H9 (cell line): ENCODE results near the gene LAMC2. TPM values are rescaled to one million over a fixed set of nuclear protein-coding genes. Genes with fewer than 3 reads are reported as not detected.

Experiments used
- DNase-seq: peaks from one replicate; pipeline ENCODE4 v3.0.0-alpha.2; 2017
- H2AFZ ChIP-seq: one replicate; pipeline ENCODE4 v1.6.1; 2013; ENCODE audit warnings: mild to moderate bottlenecking, low read length, control low read depth, moderate library complexity
- H2AK5ac ChIP-seq: 2 replicates; pipeline ENCODE4 v1.6.1; 2013; ENCODE audit warnings: low read length, control low read depth, mixed read lengths; ENCODE audit not compliant: insufficient read length
- H2BK120ac ChIP-seq: one replicate; pipeline ENCODE4 v1.6.1; 2013; ENCODE audit warnings: low read depth, mild to moderate bottlenecking, low read length, control low read depth, inconsistent platforms; ENCODE audit not compliant: poor library complexity, severe bottlenecking
- H2BK12ac ChIP-seq: 2 replicates; pipeline ENCODE4 v1.6.1; 2013; ENCODE audit warnings: low read length, control low read depth, mixed read lengths, low read depth; ENCODE audit not compliant: insufficient read length
- H2BK15ac ChIP-seq: 2 replicates; pipeline ENCODE4 v1.6.1; 2013; ENCODE audit warnings: low read depth, low read length, control low read depth
- H2BK20ac ChIP-seq: one replicate; pipeline ENCODE4 v1.6.1; 2013; ENCODE audit warnings: low read depth, mild to moderate bottlenecking, low read length, control low read depth, inconsistent platforms; ENCODE audit not compliant: poor library complexity, severe bottlenecking
- H2BK5ac ChIP-seq: 2 replicates; pipeline ENCODE4 v1.6.1; 2013; ENCODE audit warnings: low read length, control low read depth, mixed read lengths; ENCODE audit not compliant: insufficient read length
- H3K14ac ChIP-seq: 2 replicates; pipeline ENCODE4 v1.6.1; 2013; ENCODE audit warnings: low read length, control low read depth; ENCODE audit not compliant: insufficient read depth
- H3K18ac ChIP-seq: 2 replicates; pipeline ENCODE4 v1.6.1; 2013; ENCODE audit warnings: low read depth, mild to moderate bottlenecking, mixed read lengths, low read length, control low read depth; ENCODE audit not compliant: insufficient read length
- H3K23ac ChIP-seq: 2 replicates; pipeline ENCODE4 v1.6.1; 2013; ENCODE audit warnings: low read length, control low read depth, mixed read lengths, low read depth; ENCODE audit not compliant: insufficient read length
- H3K23me2 ChIP-seq: 2 replicates; pipeline ENCODE4 v1.6.1; 2013; ENCODE audit warnings: low read depth, mild to moderate bottlenecking, mixed read lengths, low read length, control low read depth; ENCODE audit not compliant: insufficient read length, poor library complexity, severe bottlenecking
- H3K27ac ChIP-seq: 2 replicates; pipeline ENCODE4 v1.5.1; 2013; ENCODE audit warnings: low read length, control low read depth, mixed read lengths, low read depth; ENCODE audit not compliant: insufficient read length
- H3K27me3 ChIP-seq: 2 replicates; pipeline ENCODE4 v1.6.1; 2013; ENCODE audit warnings: low read length, control low read depth, inconsistent platforms; ENCODE audit not compliant: insufficient read depth
- H3K4ac ChIP-seq: 2 replicates; pipeline ENCODE4 v1.6.1; 2013; ENCODE audit warnings: low read depth, mild to moderate bottlenecking, control low read depth, inconsistent platforms, low read length, moderate library complexity
- H3K4me1 ChIP-seq: 2 replicates; pipeline ENCODE4 v1.6.1; 2013; ENCODE audit warnings: low read length, control low read depth, inconsistent platforms; ENCODE audit not compliant: insufficient read depth
- H3K4me2 ChIP-seq: 2 replicates; pipeline ENCODE4 v1.6.1; 2013; ENCODE audit warnings: low read length, control low read depth, mixed read lengths; ENCODE audit not compliant: insufficient read length, insufficient read depth
- H3K56ac ChIP-seq: 2 replicates; pipeline ENCODE4 v1.6.1; 2013; ENCODE audit warnings: low read depth, mild to moderate bottlenecking, mixed read lengths, low read length, control low read depth; ENCODE audit not compliant: insufficient read length
- H3K79me1 ChIP-seq: 2 replicates; pipeline ENCODE4 v1.6.1; 2013; ENCODE audit warnings: low read depth, mild to moderate bottlenecking, moderate library complexity, low read length, control low read depth, inconsistent platforms; ENCODE audit not compliant: insufficient read depth, poor library complexity, severe bottlenecking
- H3K79me2 ChIP-seq: 2 replicates; pipeline ENCODE4 v1.6.1; 2013; ENCODE audit warnings: low read length, control low read depth, inconsistent platforms; ENCODE audit not compliant: insufficient read depth
- H3K9ac ChIP-seq: 2 replicates; pipeline ENCODE4 v1.6.1; 2013; ENCODE audit warnings: low read length, control low read depth, mixed read lengths; ENCODE audit not compliant: insufficient read length; ENCODE audit errors: extremely low read depth
- H3K9me3 ChIP-seq: one replicate; pipeline ENCODE4 v1.6.1; 2013; ENCODE audit warnings: low read depth, low read length, inconsistent platforms; ENCODE audit not compliant: control insufficient read depth
- H3T11ph ChIP-seq: one replicate; pipeline ENCODE4 v1.6.1; 2013; ENCODE audit warnings: mild to moderate bottlenecking, low read length, control low read depth, inconsistent platforms
- H4K20me1 ChIP-seq: one replicate; pipeline ENCODE4 v1.6.1; 2013; ENCODE audit not compliant: control insufficient read depth, insufficient read length, insufficient read depth
- H4K5ac ChIP-seq: 2 replicates; pipeline ENCODE4 v1.6.1; 2013; ENCODE audit warnings: low read depth, mild to moderate bottlenecking, mixed read lengths, low read length, control low read depth; ENCODE audit not compliant: insufficient read length
- H4K8ac ChIP-seq: replicated peaks from 2 replicates; pipeline ENCODE4 v1.6.1; 2013; ENCODE audit warnings: low read length, control low read depth, mixed read lengths, low read depth; ENCODE audit not compliant: insufficient read length
- H4K91ac ChIP-seq: 2 replicates; pipeline ENCODE4 v1.6.1; 2013; ENCODE audit warnings: low read depth, mild to moderate bottlenecking, moderate library complexity, mixed read lengths, low read length, control low read depth; ENCODE audit not compliant: insufficient read length
- H3K27ac Mint-ChIP-seq, 3 experiments: 2 replicates in 2 of 3; 3 replicates in 1 of 3; pipeline ENCODE4 v1.8.0; 2020 to 2021; ENCODE audit warnings: mixed read lengths in 3 of 3, mild to moderate bottlenecking in 1 of 3, moderate library complexity in 1 of 3
- H3K27me3 Mint-ChIP-seq: 2 replicates; pipeline ENCODE4 v1.8.0; 2021; ENCODE audit warnings: low read depth, mild to moderate bottlenecking, moderate library complexity, mixed read lengths
- H3K36me3 Mint-ChIP-seq, 3 experiments: 2 replicates in 2 of 3; 3 replicates in 1 of 3; pipeline ENCODE4 v1.8.0; 2020 to 2021; ENCODE audit warnings: low read depth in 3 of 3, mixed read lengths in 3 of 3; ENCODE audit not compliant: insufficient read depth in 1 of 3
- H3K4me1 Mint-ChIP-seq, 2 experiments: 2 replicates each; pipeline ENCODE4 v1.8.0; 2020; ENCODE audit warnings: mixed read lengths in 2 of 2
- H3K4me3 Mint-ChIP-seq, 2 experiments: 2 replicates in 1 of 2; 3 replicates in 1 of 2; pipeline ENCODE4 v1.8.0; 2020 to 2021; ENCODE audit warnings: mild to moderate bottlenecking in 2 of 2, mixed read lengths in 2 of 2, moderate library complexity in 1 of 2
- H3K9me3 Mint-ChIP-seq, 2 experiments: 2 replicates in 1 of 2; 3 replicates in 1 of 2; pipeline ENCODE4 v1.8.0; 2020; ENCODE audit warnings: mild to moderate bottlenecking in 2 of 2, mixed read lengths in 2 of 2, moderate library complexity in 1 of 2
- WGBS: extraction: QIAGEN DNeasy Blood & Tissue Kit; methylation state at CpG from one replicate; pipeline ENCODE4 v1.1.7; 2013; ENCODE audit warnings: missing lambda C conversion rate, low lambda C conversion rate, mixed read lengths; ENCODE audit not compliant: insufficient read length; ENCODE audit errors: extremely low coverage; 5-methylcytosine and 5-hydroxymethylcytosine counted together
- total RNA-seq: library from RNA; stranded (reverse); gene quantifications from 2 replicates; pipeline ENCODE4 v1.2.1, GENCODE V29; 2021
- TF ChIP-seq, protein P1 (sequence below): fragments of 200-600 bp; sonication (generic); conservative IDR thresholded peaks from 3 replicates; pipeline ENCODE4 v1.8.0; 2021; ENCODE audit warnings: antibody characterized with exemption, mild to moderate bottlenecking

Gene LAMC2
- total RNA-seq, 1 experiment from 2014 or later, result 7.4 TPM

DNA sequence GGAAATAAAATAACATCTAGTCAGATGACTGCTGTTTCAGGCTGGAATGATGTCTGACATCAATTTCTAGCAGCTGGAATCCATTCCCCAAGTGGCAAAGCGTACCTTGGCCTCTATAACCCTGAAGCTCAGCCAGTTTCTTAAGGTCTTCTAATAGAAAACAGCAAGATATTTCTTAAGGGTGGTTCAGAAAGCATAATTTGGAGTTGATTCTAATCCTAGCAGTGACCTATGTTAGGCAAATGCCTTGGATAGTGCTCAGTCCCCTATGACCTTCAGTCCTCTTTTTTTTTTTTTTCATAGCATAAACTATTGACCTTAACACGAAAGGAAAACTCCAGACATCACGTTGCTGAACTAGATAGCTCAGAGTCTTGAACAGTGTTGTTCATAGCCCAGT is 56.5 kb downstream of the LAMC2 start:
- no peak overlapping the region for H2BK12ac ChIP-seq
- no peak overlapping the region for H2BK15ac ChIP-seq
- H3K9ac ChIP-seq, result no peak overlapping the region
- peaks cover 0 to 6% (median 0%) of the 10 kb centered on the region in 3 experiments; a peak in 1 of 7 replicates for H3K36me3 Mint-ChIP-seq
- H3K9me3 ChIP-seq, result no peaks in the 10 kb centered on the region
- TF ChIP-seq, protein P1, sequence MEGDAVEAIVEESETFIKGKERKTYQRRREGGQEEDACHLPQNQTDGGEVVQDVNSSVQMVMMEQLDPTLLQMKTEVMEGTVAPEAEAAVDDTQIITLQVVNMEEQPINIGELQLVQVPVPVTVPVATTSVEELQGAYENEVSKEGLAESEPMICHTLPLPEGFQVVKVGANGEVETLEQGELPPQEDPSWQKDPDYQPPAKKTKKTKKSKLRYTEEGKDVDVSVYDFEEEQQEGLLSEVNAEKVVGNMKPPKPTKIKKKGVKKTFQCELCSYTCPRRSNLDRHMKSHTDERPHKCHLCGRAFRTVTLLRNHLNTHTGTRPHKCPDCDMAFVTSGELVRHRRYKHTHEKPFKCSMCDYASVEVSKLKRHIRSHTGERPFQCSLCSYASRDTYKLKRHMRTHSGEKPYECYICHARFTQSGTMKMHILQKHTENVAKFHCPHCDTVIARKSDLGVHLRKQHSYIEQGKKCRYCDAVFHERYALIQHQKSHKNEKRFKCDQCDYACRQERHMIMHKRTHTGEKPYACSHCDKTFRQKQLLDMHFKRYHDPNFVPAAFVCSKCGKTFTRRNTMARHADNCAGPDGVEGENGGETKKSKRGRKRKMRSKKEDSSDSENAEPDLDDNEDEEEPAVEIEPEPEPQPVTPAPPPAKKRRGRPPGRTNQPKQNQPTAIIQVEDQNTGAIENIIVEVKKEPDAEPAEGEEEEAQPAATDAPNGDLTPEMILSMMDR, result no peak
- no peak overlapping the region for H3K27ac Mint-ChIP-seq
- no peaks in the 10 kb centered on the region for H4K20me1 ChIP-seq
- no peak overlapping the region for H2AFZ ChIP-seq
- H3K4me1 ChIP-seq, result no peaks in the 10 kb centered on the region
- H3K56ac ChIP-seq, result no peak overlapping the region
- H3K27me3 Mint-ChIP-seq, result no peaks in the 10 kb centered on the region
- DNase-seq, result no peak
- no peaks in the 10 kb centered on the region for H3K79me1 ChIP-seq
- no peak overlapping the region for H3K14ac ChIP-seq
- no peak overlapping the region for H2BK120ac ChIP-seq
- no peak overlapping the region for H4K5ac ChIP-seq
- peaks cover 3 to 5% of the 10 kb centered on the region in 2 experiments; a peak in 2 of 4 replicates for H3K4me1 Mint-ChIP-seq
- H3K23ac ChIP-seq, result no peak overlapping the region
- H4K91ac ChIP-seq, result no peak overlapping the region
- no peak overlapping the region for H4K8ac ChIP-seq
- H2BK20ac ChIP-seq, result no peak overlapping the region
- no peak overlapping the region for H3T11ph ChIP-seq
- H3K23me2 ChIP-seq, result no peaks in the 10 kb centered on the region
- H3K18ac ChIP-seq, result no peak overlapping the region
- H3K4ac ChIP-seq, result no peak overlapping the region
- H3K9me3 Mint-ChIP-seq, result no peaks in the 10 kb centered on the region
- H3K27ac ChIP-seq, result no peak overlapping the region
- no peaks in the 10 kb centered on the region for H3K79me2 ChIP-seq
- H3K4me2 ChIP-seq, result no peak overlapping the region
- no CpG with 5 or more reads among the region's 3 CpGs for WGBS
- no peak overlapping the region for H3K4me3 Mint-ChIP-seq
- no peak overlapping the region for H2AK5ac ChIP-seq
- H3K27me3 ChIP-seq, result no peaks in the 10 kb centered on the region
- no peak overlapping the region for H2BK5ac ChIP-seq
